SK-N-SH treated with all-trans-retinoic acid at 6 μM for 48 hours (cell line): ENCODE data around the gene SEC14L5.

ENCODE experiments used
- ARNTL ChIP-seq: fragments of 450-650 bp; formaldehyde crosslinking; IDR thresholded peaks from 2 replicates; pipeline ENCODE4 v1.5.0; 2020; ENCODE audit warnings: low read depth, mild to moderate bottlenecking, moderate library complexity, borderline replicate concordance
- BACH2 ChIP-seq: fragments of 250-450 bp; sonication (Bioruptor Pico); IDR thresholded peaks from 2 replicates; pipeline ENCODE4 v1.9.0; 2021; ENCODE audit warnings: mild to moderate bottlenecking, borderline replicate concordance
- ESRRG ChIP-seq: fragments of 250-450 bp; sonication (Bioruptor Pico); IDR thresholded peaks from 2 replicates; pipeline ENCODE4 v1.6.1; 2021; ENCODE audit warnings: mild to moderate bottlenecking
- POU6F1 ChIP-seq: fragments of 250-450 bp; sonication (Bioruptor Pico); IDR thresholded peaks from 2 replicates; pipeline ENCODE4 v1.8.0; 2021; ENCODE audit warnings: low read depth, mild to moderate bottlenecking, moderate library complexity, borderline replicate concordance
- PPARA ChIP-seq: fragments of 250-450 bp; sonication (Bioruptor Pico); IDR thresholded peaks from 2 replicates; pipeline ENCODE4 v1.5.0; 2020; ENCODE audit warnings: mild to moderate bottlenecking, borderline replicate concordance
- RARB ChIP-seq: fragments of 250-450 bp; sonication (Bioruptor Pico); IDR thresholded peaks from 2 replicates; pipeline ENCODE4 v1.8.0; 2021; ENCODE audit warnings: mild to moderate bottlenecking, moderate library complexity
- ZC3H10 ChIP-seq: fragments of 250-450 bp; sonication (Bioruptor Pico); IDR thresholded peaks from 2 replicates; pipeline ENCODE4 v1.5.1; 2021; ENCODE audit warnings: mild to moderate bottlenecking, moderate library complexity
- ZNF565 ChIP-seq: fragments of 450-650 bp; formaldehyde crosslinking; conservative IDR thresholded peaks from 2 replicates; pipeline ENCODE4 v1.5.0; 2020; ENCODE audit warnings: low read depth, mild to moderate bottlenecking, moderate library complexity
- TF ChIP-seq, protein P1 (sequence below): fragments of 250-450 bp; sonication (Bioruptor Pico); IDR thresholded peaks from 2 replicates; pipeline ENCODE4 v1.5.1; 2020; ENCODE audit warnings: low read depth, mild to moderate bottlenecking, moderate library complexity
- TF ChIP-seq, protein P2 (sequence below): fragments of 250-450 bp; sonication (Bioruptor Pico); IDR thresholded peaks from 2 replicates; pipeline ENCODE4 v1.8.0; 2020; ENCODE audit warnings: mild to moderate bottlenecking, moderate library complexity, borderline replicate concordance

DNA sequence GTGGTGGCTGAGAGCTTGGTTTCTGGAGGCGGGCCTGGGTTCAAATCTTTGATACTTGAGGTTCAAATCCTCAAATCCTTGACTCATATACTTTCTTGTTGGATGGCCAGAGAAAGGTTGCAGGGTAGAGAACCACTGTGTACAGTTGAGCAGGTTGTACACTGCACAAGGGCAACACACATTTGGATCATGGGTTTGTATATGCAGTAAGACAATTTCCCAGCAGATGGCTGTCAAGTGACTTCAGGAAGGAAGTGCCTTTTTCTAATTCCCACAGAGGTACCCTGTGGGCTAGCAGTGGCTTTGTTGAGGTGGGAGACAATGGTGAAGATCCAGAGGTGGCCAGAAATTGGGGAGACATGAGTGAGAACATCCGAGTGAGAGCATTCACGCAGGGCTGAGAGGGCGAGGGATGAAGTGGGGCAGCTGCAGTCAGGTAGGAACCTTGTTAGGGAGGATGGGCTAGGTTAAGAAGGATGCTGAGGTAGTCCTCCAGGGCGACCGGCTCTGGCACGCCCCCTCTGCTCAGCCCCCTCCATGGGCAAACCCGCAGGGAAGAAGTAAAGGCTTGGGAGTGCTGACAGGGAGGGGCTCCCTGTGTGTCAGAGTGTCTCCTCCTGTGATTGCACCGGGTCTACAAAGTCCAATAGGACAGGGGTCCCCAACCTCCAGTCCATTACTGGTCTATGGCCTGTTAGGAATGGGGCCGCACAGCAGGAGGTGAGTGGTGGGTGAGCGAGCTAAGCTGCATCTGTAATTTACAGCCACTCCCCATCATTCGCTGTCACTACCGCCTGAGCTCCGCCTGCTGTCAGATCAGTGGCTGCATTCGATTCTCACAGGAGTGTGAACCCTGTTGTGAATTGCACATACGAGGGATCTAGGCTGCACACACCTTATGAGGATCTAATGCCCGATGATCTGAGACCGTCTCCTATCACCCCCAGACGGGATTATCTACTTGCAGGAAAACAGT lies 104.9 kb downstream of the SEC14L5 start:
- no peak for TF ChIP-seq PPARA (CRISPR knock-in tag)
- TF ChIP-seq RARB (CRISPR knock-in tag), result no peak
- TF ChIP-seq ARNTL (CRISPR knock-in tag), result no peak
- TF ChIP-seq, protein P1, sequence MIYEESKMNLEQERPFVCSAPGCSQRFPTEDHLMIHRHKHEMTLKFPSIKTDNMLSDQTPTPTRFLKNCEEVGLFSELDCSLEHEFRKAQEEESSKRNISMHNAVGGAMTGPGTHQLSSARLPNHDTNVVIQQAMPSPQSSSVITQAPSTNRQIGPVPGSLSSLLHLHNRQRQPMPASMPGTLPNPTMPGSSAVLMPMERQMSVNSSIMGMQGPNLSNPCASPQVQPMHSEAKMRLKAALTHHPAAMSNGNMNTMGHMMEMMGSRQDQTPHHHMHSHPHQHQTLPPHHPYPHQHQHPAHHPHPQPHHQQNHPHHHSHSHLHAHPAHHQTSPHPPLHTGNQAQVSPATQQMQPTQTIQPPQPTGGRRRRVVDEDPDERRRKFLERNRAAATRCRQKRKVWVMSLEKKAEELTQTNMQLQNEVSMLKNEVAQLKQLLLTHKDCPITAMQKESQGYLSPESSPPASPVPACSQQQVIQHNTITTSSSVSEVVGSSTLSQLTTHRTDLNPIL (CRISPR knock-in tag), result no peak
- no peak for TF ChIP-seq ZNF565 (CRISPR knock-in tag)
- TF ChIP-seq BACH2 (CRISPR knock-in tag), result no peak
- TF ChIP-seq, protein P2, sequence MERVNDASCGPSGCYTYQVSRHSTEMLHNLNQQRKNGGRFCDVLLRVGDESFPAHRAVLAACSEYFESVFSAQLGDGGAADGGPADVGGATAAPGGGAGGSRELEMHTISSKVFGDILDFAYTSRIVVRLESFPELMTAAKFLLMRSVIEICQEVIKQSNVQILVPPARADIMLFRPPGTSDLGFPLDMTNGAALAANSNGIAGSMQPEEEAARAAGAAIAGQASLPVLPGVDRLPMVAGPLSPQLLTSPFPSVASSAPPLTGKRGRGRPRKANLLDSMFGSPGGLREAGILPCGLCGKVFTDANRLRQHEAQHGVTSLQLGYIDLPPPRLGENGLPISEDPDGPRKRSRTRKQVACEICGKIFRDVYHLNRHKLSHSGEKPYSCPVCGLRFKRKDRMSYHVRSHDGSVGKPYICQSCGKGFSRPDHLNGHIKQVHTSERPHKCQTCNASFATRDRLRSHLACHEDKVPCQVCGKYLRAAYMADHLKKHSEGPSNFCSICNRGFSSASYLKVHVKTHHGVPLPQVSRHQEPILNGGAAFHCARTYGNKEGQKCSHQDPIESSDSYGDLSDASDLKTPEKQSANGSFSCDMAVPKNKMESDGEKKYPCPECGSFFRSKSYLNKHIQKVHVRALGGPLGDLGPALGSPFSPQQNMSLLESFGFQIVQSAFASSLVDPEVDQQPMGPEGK (CRISPR knock-in tag), result no peak
- TF ChIP-seq ESRRG, result no peak
- no peak for TF ChIP-seq POU6F1
- TF ChIP-seq ZC3H10 (CRISPR knock-in tag), result no peak
